Measurements from ENCODE around the gene DCDC2C.

DNA sequence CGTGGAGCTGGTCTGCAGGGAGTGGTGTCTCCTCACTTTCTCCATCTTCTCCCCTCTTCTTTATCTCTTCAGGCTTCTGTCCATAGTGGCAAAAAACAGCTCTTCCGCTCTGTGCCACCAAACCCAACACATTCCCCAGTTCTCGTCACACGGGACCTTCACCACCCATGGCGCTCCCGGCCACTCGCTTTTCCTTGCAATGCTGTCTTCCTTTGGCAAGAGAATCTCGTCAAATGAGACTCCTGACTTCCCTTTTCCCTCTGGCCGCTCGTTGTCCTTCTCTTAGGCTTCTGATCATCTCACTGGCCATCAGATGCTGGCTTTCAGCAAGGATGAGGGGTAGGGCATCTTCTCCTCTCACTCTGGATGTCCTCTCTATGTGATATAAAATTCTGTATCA, 72.9 kb downstream of the DCDC2C start:
- TF ChIP-seq EZH2 (IDR thresholded peaks at IDR 0.05; ENCODE audit: borderline replicate concordance, low read depth, low read length) (no peak), CEBPB (tag; IDR thresholded peaks at IDR 0.05) (no peak), TCF7 (IDR thresholded peaks at IDR 0.05; ENCODE audit: borderline replicate concordance) (no peak), PHF20 (IDR thresholded peaks at IDR 0.05; ENCODE audit: partially characterized antibody) (no peak), POLR2A (conservative IDR thresholded peaks at IDR 0.05) (no peak), GTF2A2 (tag; IDR thresholded peaks at IDR 0.05) (no peak), ZNF263 (CRISPR knock-in tag; IDR thresholded peaks at IDR 0.05; ENCODE audit: borderline replicate concordance) (no peak), SRSF9 (IDR thresholded peaks at IDR 0.05; ENCODE audit: borderline replicate concordance, low read depth, low read length) (no peak)
- TF ChIP-seq, protein P1, sequence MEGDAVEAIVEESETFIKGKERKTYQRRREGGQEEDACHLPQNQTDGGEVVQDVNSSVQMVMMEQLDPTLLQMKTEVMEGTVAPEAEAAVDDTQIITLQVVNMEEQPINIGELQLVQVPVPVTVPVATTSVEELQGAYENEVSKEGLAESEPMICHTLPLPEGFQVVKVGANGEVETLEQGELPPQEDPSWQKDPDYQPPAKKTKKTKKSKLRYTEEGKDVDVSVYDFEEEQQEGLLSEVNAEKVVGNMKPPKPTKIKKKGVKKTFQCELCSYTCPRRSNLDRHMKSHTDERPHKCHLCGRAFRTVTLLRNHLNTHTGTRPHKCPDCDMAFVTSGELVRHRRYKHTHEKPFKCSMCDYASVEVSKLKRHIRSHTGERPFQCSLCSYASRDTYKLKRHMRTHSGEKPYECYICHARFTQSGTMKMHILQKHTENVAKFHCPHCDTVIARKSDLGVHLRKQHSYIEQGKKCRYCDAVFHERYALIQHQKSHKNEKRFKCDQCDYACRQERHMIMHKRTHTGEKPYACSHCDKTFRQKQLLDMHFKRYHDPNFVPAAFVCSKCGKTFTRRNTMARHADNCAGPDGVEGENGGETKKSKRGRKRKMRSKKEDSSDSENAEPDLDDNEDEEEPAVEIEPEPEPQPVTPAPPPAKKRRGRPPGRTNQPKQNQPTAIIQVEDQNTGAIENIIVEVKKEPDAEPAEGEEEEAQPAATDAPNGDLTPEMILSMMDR (IDR thresholded peaks at IDR 0.05 in 2 of 3, conservative IDR thresholded peaks at IDR 0.05 in 1 of 3; ENCODE audit: insufficient read depth in 2 of 3, low read depth in 1 of 3, low read length in 3 of 3): no peak
- TF ChIP-seq, protein P2, sequence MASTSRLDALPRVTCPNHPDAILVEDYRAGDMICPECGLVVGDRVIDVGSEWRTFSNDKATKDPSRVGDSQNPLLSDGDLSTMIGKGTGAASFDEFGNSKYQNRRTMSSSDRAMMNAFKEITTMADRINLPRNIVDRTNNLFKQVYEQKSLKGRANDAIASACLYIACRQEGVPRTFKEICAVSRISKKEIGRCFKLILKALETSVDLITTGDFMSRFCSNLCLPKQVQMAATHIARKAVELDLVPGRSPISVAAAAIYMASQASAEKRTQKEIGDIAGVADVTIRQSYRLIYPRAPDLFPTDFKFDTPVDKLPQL (IDR thresholded peaks at IDR 0.05; ENCODE audit: extremely low read depth, insufficient read length): no peak
